Measurements from ENCODE around the gene B3GAT1. TPM values are rescaled to one million over a fixed set of nuclear protein-coding genes. Genes with fewer than 3 reads are reported as not detected.

Gene B3GAT1
- polyA plus RNA-seq, 3 donors = not detected

DNA sequence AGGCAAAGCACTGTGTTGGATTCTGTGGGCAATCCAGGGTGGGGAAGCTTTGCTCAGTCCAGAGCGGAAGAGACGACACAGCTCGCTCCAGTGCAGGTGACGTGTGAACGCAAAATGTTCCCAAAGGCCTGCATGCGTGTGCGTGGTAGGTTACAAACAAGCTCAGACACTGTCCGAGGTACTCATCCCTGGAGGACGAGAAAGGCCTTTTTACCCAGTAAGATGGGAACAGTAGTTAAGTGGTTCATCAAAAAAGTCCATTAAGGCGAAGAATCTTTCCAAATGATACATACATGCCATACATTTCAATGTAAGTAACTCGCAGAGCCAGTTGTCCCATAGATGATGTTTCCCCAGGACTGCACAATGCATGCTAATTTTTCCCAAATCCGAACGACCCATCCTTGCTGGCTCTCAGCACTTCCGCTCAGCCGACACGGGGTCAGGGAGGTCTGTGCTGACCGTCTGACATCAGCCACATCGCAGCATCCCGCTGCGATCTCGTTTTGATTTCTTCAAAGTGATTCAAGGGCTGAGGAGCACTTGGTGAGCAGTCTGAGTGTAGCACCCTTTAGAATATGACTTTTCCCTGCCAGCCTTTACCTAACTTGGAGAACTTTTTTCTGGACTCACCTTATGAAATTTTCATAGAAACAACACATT, 19.0 kb downstream of the B3GAT1 start:
- Histone ChIP-seq H3K27me3 (ENCODE audit: control insufficient read depth in 2 of 2, insufficient read depth in 2 of 2, low read length in 2 of 2) (no peaks in the 10 kb centered on the region), H4K20me1 (ENCODE audit: insufficient read depth, low read length) (no peaks in the 10 kb centered on the region), H3K79me2 (ENCODE audit: insufficient read depth, low read length) (no peaks in the 10 kb centered on the region), H2AFZ (ENCODE audit: insufficient read depth, low read depth, low read length, poor library complexity, severe bottlenecking) (no peak overlapping the region), H3K9ac (ENCODE audit: insufficient read depth, low read length, poor library complexity, severe bottlenecking) (no peak overlapping the region), H3K4me1 (ENCODE audit: control insufficient read depth in 1 of 2, insufficient read depth in 2 of 2, low read length in 2 of 2) (no peaks in the 10 kb centered on the region), H3K9me3 (replicated peaks in 1 of 2; ENCODE audit: control insufficient read depth in 1 of 2, insufficient read depth in 1 of 2, low read length in 2 of 2) (no peaks in the 10 kb centered on the region), H3K4me2 (replicated peaks; ENCODE audit: extremely low read depth, low read length, poor library complexity, severe bottlenecking) (no peak overlapping the region), H3K36me3 (replicated peaks in 1 of 2; ENCODE audit: control insufficient read depth in 1 of 2, insufficient read depth in 2 of 2, low read length in 2 of 2) (no peaks in the 10 kb centered on the region), H3K27ac (ENCODE audit: low read depth in 1 of 2, low read length in 2 of 2) (no peak overlapping the region), H3K4me3 (replicated peaks in 1 of 3; ENCODE audit: low read depth in 2 of 3, low read length in 3 of 3) (no peak overlapping the region)
- Mint-ChIP-seq H3K27ac (no peak overlapping the region), H3K4me1 (no peaks in the 10 kb centered on the region), H3K27me3 (ENCODE audit: low read depth in 3 of 3) (peaks cover 3 to 7% (median 7%) of the 10 kb centered on the region in 3 donors), H3K4me3 (no peak overlapping the region), H3K9me3 (no peaks in the 10 kb centered on the region), H3K36me3 (no peaks in the 10 kb centered on the region)
- intact Hi-C loops (cut with micrococcal nuclease) = no loop called here
- DNase-seq = no peak
- TF ChIP-seq, protein P1, sequence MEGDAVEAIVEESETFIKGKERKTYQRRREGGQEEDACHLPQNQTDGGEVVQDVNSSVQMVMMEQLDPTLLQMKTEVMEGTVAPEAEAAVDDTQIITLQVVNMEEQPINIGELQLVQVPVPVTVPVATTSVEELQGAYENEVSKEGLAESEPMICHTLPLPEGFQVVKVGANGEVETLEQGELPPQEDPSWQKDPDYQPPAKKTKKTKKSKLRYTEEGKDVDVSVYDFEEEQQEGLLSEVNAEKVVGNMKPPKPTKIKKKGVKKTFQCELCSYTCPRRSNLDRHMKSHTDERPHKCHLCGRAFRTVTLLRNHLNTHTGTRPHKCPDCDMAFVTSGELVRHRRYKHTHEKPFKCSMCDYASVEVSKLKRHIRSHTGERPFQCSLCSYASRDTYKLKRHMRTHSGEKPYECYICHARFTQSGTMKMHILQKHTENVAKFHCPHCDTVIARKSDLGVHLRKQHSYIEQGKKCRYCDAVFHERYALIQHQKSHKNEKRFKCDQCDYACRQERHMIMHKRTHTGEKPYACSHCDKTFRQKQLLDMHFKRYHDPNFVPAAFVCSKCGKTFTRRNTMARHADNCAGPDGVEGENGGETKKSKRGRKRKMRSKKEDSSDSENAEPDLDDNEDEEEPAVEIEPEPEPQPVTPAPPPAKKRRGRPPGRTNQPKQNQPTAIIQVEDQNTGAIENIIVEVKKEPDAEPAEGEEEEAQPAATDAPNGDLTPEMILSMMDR (IDR thresholded peaks at IDR 0.05) = no peak
- 94% methylated on average over 18 of the region's 21 CpGs for WGBS (ENCODE audit: insufficient coverage)

DNA sequence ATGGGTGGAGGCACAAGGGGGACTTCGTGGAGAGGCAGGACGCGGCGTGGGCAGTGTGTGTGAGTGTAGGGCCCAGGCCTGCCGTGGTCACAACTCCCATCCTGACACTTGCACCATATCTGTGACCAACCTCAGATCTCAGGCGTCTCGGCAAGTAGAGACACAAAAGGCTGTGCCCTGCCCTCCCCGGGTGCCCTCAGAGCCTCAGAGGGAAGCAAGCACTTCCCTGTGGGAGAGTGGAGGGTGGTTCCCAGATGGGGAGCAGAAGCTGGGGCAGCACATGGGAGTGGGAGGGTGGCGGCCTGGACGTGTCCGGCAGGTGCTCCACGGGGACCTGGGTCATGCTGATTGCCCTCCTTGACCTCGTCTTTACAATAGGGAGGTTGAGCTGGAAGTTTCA, 20.4 kb downstream of the B3GAT1 start:
- TF ChIP-seq, protein P1 (IDR thresholded peaks at IDR 0.05) = no peak
- Histone ChIP-seq H2AFZ (ENCODE audit: insufficient read depth, low read depth, low read length, poor library complexity, severe bottlenecking) (no peak overlapping the region), H3K27me3 (ENCODE audit: control insufficient read depth in 2 of 2, insufficient read depth in 2 of 2, low read length in 2 of 2) (no peaks in the 10 kb centered on the region), H3K4me1 (ENCODE audit: control insufficient read depth in 1 of 2, insufficient read depth in 2 of 2, low read length in 2 of 2) (no peaks in the 10 kb centered on the region), H3K4me3 (replicated peaks in 1 of 3; ENCODE audit: low read depth in 2 of 3, low read length in 3 of 3) (no peak overlapping the region), H3K9ac (ENCODE audit: insufficient read depth, low read length, poor library complexity, severe bottlenecking) (no peak overlapping the region), H3K36me3 (replicated peaks in 1 of 2; ENCODE audit: control insufficient read depth in 1 of 2, insufficient read depth in 2 of 2, low read length in 2 of 2) (no peaks in the 10 kb centered on the region), H3K27ac (ENCODE audit: low read depth in 1 of 2, low read length in 2 of 2) (no peak overlapping the region), H3K9me3 (replicated peaks in 1 of 2; ENCODE audit: control insufficient read depth in 1 of 2, insufficient read depth in 1 of 2, low read length in 2 of 2) (no peaks in the 10 kb centered on the region), H3K79me2 (ENCODE audit: insufficient read depth, low read length) (no peaks in the 10 kb centered on the region), H4K20me1 (ENCODE audit: insufficient read depth, low read length) (no peaks in the 10 kb centered on the region), H3K4me2 (replicated peaks; ENCODE audit: extremely low read depth, low read length, poor library complexity, severe bottlenecking) (no peak overlapping the region)
- no peaks in the 10 kb centered on the region for H3K36me3 Mint-ChIP-seq
- WGBS (ENCODE audit: insufficient coverage) = 93% methylated on average over 8 of the region's 13 CpGs
- H3K9me3 Mint-ChIP-seq = no peaks in the 10 kb centered on the region
- peaks cover 6% of the 10 kb centered on the region for H3K4me1 Mint-ChIP-seq
- intact Hi-C loops (cut with micrococcal nuclease) = no loop called here
- peaks cover 4 to 10% (median 7%) of the 10 kb centered on the region in 3 donors for H3K27me3 Mint-ChIP-seq (ENCODE audit: low read depth in 3 of 3)
- DNase-seq = no peak
- peak overlapping the region in 1 of 7 donors; percentile 54 for H3K27ac Mint-ChIP-seq
- H3K4me3 Mint-ChIP-seq = no peak overlapping the region

Data from CD14-positive monocyte (primary cell).